Adipose tissue (tissue), 3 donors: ENCODE results near the gene NSUN6. TPM values are rescaled to one million over a fixed set of nuclear protein-coding genes. Genes with fewer than 3 reads are reported as not detected.
"Not testable (repeated sequence)": the region's sequence is repeated elsewhere in the genome, so short reads cannot be mapped to it uniquely, and the experiment has no call there.

Experiments
- H3K27ac ChIP-seq: one replicate; pipeline ENCODE4 v1.5.1; 2013; ENCODE audit warnings: low read depth, low read length
- WGBS, 3 donors: extraction: QIAGEN DNeasy Blood & Tissue Kit; methylation state at CpG; one replicate each; pipeline ENCODE4 v1.1.7; 2013; 5-methylcytosine and 5-hydroxymethylcytosine counted together
- polyA plus RNA-seq, 3 donors: library from polyadenylated mRNA; stranded (reverse); fragments of 200-250 nt; gene quantifications; one replicate each; pipeline ENCODE4 v1.2.3, GENCODE V29; 2013
- donor health status: healthy with polysubstance abuse.
- donor health status: Bipolar disorder and iron deficiency.
- donor health status: healthy.

NSUN6 gene
- polyA plus RNA-seq, 3 donors = 4.1 to 7.0 (median 6.3) TPM

- WGBS, 3 donors = 64 to 87% (median 67%) methylated on average over 1 of the region's 1 CpG
These were observed 27.7 kb downstream of the NSUN6 start for GRCh38 chr10:18623671-18624070.

DNA sequence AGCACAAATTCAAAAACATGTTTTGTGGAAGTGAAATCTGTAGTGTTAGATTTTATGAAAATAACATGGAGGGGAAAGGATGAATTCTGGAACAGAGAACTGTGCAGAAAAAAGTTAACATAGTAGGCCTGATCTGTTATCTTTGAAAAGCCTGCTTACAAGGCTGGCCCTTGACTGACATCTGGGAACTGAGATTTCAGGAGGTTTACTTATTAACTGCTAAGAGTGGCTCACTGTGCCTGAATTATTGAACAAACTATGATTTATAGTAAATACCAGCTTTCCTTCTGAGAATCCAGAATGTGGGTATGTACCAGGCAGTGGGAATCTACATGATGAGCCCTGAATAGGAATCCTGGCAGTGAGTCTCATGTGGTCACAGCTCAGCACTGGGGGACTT is 30.5 kb downstream of the NSUN6 start:
- H3K27ac ChIP-seq = no peak overlapping the region

More at GRCh38 chr10:18623671-18624070, 27.7 kb downstream of the NSUN6 start:
- not testable (repeated sequence) for H3K27ac ChIP-seq

DNA sequence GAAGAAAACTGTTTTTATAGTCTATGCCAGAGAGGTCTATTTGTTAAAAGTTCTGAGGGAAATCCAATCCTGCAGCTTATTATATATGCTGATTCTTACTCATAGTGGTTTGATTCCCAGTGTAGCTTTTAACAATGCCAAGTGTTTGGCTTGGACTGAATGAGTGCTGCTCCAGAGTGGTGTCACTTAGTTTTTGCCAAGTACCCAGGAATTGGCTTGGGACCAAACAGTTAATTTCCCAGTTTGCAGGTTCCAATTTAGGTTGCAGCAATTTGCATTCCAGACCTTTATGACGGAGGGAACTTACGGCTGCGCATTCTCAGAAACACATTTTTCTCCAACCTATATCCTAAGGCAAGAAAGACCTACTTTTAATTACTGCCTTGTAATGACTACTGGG is 32.4 kb downstream of the NSUN6 start:
- no peak overlapping the region for H3K27ac ChIP-seq
- 92 to 93% (median 92%) methylated on average over 3 of the region's 3 CpGs for WGBS, 3 donors

DNA sequence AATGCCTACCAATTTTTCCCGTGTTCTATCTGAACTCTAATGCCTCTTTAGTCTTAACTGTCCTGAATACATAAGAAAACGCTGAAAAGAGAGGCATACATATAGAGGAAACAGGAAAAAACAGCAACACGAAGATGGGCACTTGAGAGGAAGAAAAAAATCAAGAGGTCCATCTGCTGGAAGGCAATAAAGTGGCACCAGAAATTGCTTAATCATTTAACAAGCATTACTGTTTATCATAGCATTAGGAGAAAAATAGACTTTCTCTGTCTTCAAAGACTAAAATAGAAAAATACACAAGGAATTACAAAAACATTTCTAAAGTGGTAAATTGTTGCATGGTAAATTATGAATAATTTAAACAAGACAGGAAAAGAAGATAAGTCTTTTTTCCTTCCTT is 35.0 kb downstream of the NSUN6 start:
- WGBS, 3 donors = 58 to 72% (median 64%) methylated on average over 3 of the region's 3 CpGs
- H3K27ac ChIP-seq = no peak overlapping the region

DNA sequence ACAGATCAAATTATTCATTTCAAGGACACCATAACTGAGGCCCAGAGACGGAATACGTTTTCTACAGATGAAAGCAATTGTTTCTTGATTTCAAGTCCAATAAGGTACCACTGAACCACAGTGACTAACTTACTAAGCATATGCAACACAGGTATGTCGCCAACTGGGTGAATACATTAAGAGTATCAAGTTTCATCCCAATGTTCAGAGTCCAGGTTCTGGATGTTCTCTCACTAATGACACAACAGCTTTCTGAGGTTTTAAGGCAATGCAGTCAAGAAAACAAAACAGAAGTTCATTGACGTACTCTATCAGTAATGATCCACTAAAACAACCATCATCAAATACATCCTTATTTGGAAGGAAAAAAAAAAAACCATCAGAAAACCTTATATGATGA is 35.8 kb downstream of the NSUN6 start:
- 77 to 97% (median 94%) methylated on average over 4 of the region's 4 CpGs for WGBS, 3 donors

GRCh38 chr10:18611168-18611567 is 40.2 kb downstream of the NSUN6 start:
- H3K27ac ChIP-seq = no peak overlapping the region
- WGBS, 3 donors = 96 to 98% (median 97%) methylated on average over 4 of the region's 4 CpGs

More for the DNA sequence above, 35.8 kb downstream of the NSUN6 start:
- H3K27ac ChIP-seq = no peak overlapping the region

DNA sequence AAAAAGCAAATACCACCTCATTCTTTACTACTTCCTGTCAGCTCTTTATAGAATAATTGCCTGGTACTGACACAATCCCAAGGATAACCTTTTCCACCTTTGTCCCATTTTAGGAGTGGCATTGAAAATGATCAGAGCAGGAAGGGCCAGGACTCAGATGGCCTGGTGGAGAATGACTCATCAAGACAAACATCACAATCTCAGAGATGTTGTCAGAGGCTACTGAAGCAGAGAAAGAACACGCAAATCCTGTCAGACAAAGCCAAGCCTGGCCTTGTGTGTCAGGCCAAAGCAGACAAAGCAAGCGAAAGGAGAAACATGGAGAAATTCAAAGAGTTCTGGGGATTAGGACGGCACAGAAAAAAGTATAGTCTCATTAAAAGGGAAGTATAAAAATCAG is 40.9 kb downstream of the NSUN6 start:
- 80 to 85% (median 82%) methylated on average over 3 of the region's 3 CpGs for WGBS, 3 donors
- H3K27ac ChIP-seq = no peak overlapping the region

- H3K27ac ChIP-seq = no peak overlapping the region
- 86 to 92% (median 91%) methylated on average over 6 of the region's 6 CpGs for WGBS, 3 donors
These were observed 42.8 kb downstream of the NSUN6 start for GRCh38 chr10:18608596-18608995.

GRCh38 chr10:18607503-18608378 is 43.6 kb downstream of the NSUN6 start:
- WGBS, 3 donors = 51 to 69% (median 63%) methylated on average over 1 of the region's 1 CpG
- no peak overlapping the region for H3K27ac ChIP-seq

- H3K27ac ChIP-seq = no peak overlapping the region
- 95 to 97% (median 96%) methylated on average over 4 of the region's 4 CpGs for WGBS, 3 donors
These were observed 45.2 kb downstream of the NSUN6 start for GRCh38 chr10:18606051-18606695.

DNA sequence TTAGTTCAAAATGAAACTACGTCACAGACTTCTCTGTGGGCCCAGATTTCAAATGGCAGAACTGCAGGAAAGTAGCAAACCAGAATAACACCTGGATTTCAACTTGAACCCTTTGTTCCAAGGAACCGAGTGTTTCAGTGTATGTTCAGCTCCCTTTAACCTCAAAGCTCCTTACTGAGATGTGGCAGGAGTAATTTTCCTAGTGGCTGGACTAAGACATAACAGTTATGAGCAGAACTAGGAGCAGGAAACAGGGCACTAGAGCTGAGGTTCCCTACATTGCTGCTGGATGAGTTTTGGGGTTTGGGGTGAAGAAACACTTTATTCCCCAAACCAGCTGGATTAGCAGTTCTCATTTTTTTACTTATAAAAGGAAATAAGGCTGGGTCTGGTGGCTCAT is 50.1 kb downstream of the NSUN6 start:
- no peak overlapping the region for H3K27ac ChIP-seq
- 89 to 95% (median 92%) methylated on average over 2 of the region's 2 CpGs for WGBS, 3 donors

- WGBS, 3 donors = 99 to 100% (median 99%) methylated on average over 3 of the region's 3 CpGs
- H3K27ac ChIP-seq = no peak overlapping the region
These were observed 52.0 kb downstream of the NSUN6 start for GRCh38 chr10:18599392-18599791.

DNA sequence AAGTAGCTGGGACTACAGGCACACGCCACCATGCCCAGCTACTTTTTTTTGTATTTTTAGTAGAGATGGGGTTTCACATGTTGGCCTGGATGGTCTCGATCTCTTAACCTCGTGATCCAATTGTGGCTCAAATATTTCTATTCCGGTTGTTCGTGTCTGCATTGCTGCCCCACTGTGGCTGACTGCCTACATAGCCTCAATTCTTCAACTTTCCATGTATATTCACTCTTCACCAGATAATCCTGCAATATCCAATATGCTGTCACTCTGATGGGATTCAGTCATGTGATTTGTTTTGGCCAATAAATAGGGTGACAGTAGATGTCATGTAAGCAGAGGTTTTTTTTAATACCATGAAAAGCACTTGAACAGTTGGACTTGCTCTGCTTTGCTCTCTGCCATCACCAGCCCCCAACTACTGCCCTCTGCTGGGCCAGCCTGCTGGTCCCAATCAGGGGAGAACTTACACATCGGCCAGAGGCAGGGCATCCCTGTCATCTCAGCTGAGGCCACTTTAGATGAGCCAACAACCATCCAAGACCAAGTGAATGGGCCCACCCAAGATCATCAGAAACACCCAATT is 56.7 kb downstream of the NSUN6 start:
- no peak overlapping the region for H3K27ac ChIP-seq
- 88 to 97% (median 89%) methylated on average over 6 of the region's 6 CpGs for WGBS, 3 donors

DNA sequence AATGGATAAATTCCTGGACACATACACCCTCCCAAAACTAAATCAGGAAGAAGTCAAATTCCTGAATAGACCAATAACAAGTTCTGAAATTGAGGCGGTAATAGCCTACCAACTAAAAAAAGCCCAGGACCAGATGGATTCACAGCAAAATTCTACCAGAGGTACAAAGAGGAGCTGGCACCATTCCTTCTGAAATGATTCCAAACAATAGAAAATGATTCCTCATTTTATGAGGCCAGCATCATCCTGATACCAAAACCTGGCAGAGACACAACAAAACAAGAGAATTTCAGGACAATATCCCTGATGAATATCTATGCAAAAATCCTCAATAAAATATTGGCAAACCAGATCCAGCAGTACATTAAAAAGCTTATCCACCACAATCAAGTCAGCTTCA is 60.2 kb downstream of the NSUN6 start:
- not testable (repeated sequence) for H3K27ac ChIP-seq
- 93 to 100% (median 98%) methylated on average over 1 of the region's 1 CpG for WGBS, 3 donors

GRCh38 chr10:18586637-18587036 is 64.8 kb downstream of the NSUN6 start:
- 97 to 98% (median 98%) methylated on average over 10 of the region's 10 CpGs for WGBS, 3 donors
- not testable (repeated sequence) for H3K27ac ChIP-seq

DNA sequence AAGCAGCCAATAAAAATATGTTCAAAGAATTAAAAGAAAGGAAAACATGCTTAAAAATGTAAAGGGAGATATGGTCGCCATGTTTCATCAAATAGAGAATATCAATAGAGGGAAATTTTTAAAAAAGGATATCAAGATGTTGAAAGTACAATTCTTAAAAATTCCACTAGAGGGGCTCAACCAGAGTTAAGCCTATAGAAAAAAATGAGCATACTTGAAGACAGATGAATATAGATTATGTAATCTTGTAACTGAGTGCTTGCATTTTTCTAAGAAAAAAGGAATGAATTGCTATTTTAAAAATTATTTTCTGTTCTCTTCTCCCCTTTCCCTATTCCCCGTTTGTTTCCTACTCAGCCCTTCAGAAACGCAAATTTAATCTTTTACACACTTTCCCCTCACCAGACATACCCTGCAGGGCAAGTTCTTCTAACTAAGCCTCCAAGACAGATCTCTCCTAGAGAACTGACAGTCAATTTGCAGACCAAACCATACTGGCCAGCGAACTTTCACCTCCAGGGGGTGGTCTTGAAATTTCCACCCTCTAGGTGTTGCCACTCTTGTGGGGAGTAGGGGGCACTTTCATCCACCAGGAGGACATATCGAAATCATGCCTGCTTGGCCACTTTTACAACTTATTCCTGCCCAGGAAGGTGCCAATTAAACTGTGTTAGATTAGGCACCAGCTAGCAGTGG is 67.7 kb downstream of the NSUN6 start:
- no peak overlapping the region for H3K27ac ChIP-seq
- WGBS, 3 donors = 76 to 96% (median 77%) methylated on average over 5 of the region's 5 CpGs

DNA sequence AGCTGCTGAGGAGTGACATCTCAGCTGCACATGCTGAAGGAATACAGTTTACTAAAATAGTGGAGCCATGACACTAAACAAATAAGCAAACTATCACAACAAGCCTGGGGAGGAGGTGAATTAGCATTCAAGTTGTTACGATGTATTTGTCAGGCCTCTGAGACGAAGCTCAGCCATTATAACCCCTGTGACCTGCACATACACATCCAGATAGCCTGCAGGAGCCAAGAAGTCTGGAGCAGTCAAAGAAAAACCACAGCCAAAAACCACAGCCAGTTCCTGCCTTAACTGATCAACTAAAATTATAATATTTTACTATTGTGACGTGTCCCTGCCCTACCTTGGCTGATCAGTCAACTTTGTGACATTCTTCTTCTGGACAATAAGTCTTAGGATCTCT is 68.6 kb downstream of the NSUN6 start:
- H3K27ac ChIP-seq = no peak overlapping the region
- WGBS, 3 donors = 58 to 85% (median 62%) methylated on average over 3 of the region's 3 CpGs

GRCh38 chr10:18577823-18578685 is 73.3 kb downstream of the NSUN6 start:
- H3K27ac ChIP-seq = no peak overlapping the region
- WGBS, 3 donors = 92 to 96% (median 94%) methylated on average over 15 of the region's 15 CpGs
